NCI-H1694 (cell line): Measurements from ENCODE around the gene LRRN2.
"Not testable (repeated sequence)": the region's sequence is repeated elsewhere in the genome, so short reads cannot be mapped to it uniquely, and the experiment has no call there.

Experiments used
- DNase-seq: peaks from one replicate; lab custom pipeline; 2025; lab: John Stamatoyannopoulos, UW

Gene LRRN2

DNA sequence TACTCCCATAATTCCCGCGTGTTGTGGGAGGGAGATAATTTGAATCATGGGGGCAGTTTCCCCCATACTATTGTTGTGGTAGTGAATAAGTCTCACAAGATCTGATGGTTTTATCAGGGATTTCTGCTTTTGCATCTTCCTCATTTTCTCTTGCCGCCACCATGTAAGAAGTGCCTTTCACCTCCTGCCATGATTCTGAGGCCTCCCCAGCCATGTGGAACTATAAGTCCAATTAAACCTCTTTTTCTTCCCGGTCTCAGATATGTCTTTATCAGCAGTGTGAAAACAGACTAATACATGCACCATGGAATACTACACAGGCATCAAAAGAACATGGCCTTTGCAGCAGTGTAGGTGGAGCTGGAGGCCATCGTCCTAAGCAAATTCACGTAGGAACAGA is 56.1 kb downstream of the LRRN2 start:
- not testable (repeated sequence) for DNase-seq

- no peak for DNase-seq
These were observed 56.7 kb downstream of the LRRN2 start for GRCh38 chr1:204628868-204629267.

- no peak for DNase-seq
These were observed 58.1 kb downstream of the LRRN2 start for GRCh38 chr1:204627436-204627835.

DNA sequence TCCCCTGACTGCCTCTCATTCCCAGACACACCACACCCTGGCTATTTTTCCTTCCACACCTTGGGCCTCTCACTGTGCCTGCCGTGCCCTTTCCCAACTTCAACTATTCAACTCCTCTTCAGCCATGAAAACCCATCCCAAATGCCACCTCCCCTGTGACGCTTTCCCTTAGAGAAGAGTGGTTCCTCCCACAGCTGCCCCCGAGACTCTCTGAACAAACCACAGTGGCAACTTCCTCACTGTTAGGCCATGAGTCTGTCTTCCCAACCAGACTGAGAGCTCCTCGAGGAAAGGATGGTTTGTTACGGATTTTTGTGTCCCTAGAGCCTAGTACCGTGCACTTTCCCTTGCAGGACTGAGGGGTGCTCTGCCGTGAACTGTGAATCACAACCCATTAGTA is 59.2 kb downstream of the LRRN2 start:
- DNase-seq = no peak

DNA sequence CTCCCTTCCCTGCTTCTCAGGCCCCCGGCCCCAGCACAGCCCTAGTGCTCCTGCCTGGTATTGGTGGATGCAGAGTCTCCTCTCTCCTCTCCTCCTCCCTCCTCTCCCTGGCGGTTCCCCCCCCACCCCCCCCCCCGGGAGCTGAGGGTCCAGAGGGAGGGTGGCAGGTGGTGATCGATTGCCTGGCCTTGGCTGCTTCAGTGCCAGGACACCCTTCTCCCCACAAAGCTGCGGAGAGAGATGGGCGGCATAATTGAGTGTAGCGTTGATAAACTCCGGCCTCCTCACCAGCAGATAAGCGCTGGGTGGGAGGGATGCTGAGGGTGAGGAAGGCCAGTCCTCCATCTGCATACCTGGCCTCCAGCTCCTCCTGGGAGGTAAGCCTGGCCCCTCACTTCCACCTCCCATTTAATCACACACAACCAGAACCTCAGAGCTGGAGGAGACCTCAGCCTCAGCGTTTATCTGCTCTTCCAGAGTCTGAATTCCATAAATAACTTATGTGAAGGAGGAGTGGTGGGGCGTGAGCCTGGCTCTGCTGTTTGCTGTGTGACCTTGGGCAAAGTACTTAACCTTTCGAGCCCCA is 60.8 kb downstream of the LRRN2 start:
- DNase-seq = no peak

- peak; percentile 45 for DNase-seq
These were observed 61.6 kb downstream of the LRRN2 start for GRCh38 chr1:204623894-204624361.

- no peak for DNase-seq
These were observed 62.1 kb downstream of the LRRN2 start for GRCh38 chr1:204623365-204623893.

DNA sequence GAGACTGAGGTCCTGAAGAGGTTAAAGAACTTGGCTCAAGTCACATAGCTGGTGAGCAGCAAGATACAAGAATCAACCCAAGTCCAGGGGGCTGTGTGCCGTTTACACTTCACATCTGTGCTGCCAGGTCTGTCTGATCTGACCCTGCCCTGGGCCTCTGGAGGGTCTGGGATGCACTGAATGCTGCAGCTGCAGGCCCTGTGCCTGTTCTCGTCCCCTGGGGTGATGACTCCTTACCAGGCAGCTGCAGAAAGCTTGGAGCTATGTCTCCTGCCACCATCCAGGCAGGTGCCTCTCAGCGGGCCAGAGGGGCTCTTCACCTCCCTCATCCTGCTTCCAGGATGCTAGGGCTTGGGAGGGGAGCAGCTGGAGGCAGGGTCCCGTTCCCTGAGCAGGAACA is 63.5 kb downstream of the LRRN2 start:
- DNase-seq = no peak

DNA sequence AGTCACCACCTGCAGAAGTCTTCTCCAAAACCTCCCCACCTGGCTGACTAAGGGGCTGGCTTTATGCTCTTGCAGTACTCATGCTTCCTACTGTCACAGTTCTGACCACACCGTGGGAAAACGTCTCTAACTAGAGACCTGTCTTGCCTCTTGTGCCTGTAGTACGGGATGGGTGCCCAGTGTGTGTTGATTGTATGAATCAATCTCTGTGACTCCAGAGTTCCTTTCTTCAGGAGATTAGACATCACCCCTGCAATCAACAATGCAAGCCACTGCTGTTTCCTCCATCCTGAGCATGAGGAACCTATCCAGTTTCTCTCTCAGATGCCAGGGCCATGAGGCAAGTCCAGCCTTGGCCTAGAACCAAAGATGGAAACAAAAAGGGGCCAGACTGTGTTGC is 64.1 kb downstream of the LRRN2 start:
- DNase-seq = no peak

DNA sequence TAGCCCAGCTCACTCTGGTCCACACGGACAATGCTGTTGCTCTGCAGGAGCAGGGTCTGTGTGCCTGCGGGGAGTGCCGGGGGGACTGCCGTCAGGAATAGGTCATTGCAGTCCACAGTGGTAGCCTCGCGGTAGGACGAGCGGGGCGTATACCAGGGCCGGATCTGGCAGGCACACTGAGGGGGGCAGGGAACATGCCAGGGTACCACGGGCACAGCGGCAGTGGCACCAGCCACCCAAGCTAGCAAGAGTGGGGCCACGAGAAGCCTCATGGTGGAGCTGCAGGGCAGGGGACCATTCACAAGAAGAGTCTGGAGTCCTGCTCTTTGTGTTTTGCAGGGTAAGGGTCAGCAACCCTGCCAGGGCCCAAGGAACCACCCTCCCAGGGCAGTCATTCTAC is 65.8 kb downstream of the LRRN2 start:
- DNase-seq = no peak

DNA sequence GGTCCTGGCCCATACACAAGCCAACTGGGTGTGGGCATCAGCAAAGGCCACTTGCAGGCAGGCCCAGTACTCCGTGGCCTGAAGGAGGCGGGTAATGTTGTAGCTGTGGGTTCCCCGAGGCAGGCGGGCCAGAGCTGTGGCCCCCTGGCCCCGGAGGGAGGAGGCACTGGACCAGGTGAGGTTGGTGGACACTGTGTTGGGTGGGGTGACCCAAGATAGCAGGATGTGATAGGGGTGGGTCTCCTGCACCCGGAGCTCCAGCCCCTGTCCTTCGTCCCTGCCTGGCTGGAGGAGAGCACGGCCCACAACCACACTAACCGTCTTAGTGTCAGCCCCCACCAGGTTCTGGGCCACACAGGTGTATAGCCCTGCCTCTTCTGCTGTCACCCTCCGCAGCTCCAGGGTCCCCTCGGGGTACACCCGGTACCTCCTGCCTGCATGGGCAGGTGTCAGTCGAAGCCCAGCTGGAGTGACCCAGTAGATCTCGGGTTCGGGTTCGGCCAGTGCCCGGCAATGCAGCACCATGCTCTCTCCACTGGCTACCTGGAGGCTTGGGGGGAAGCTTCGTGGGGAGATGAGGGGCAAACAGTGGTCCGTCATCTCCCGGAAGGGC is 67.3 kb downstream of the LRRN2 start:
- no peak for DNase-seq

DNA sequence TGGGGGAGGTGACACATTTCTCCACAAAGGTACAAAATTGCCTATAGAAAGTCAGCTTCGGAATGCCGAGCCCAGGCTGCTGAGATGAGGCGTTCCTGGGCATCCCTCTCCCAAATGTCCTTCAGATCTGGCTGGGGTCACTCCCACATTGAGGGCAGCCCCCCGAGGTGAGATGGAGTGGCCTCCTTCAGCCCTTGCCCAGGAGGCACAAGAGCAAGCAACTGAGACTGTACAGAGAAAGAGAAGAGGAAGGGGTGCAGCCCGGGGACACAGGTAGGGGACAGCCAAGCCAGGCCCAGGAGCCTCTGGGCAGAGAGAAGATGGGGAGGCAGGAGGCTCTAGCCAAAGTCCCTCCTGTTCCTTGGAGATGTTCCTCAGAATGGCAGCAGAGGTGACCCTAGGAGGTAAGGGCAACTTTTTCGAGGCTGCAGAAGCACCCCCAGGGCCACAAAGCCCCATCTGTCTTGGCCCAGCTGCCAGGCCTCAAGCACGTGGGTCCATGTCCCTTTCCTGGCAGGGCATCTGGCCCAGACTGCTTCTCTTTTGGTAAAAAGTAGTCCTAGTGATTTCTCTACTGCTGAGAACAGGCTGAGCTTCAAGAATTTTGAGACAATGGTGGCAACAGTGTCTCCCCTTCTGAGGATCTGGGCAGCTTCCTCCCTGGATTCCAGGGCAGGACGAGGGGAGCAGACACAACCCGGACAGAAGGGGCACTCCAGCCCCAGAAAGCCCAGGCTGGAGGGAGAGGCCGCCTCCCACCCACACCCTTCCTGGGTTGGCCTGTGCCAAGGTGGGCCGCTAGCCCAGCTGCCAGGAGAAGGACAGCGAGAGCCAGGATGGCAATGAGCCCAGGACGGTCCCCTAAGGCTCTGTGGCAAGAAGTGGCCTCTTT is 68.0 kb downstream of the LRRN2 start:
- DNase-seq = peak; percentile 13

- no peak for DNase-seq
These were observed 68.9 kb downstream of the LRRN2 start for GRCh38 chr1:204616641-204617040.

DNA sequence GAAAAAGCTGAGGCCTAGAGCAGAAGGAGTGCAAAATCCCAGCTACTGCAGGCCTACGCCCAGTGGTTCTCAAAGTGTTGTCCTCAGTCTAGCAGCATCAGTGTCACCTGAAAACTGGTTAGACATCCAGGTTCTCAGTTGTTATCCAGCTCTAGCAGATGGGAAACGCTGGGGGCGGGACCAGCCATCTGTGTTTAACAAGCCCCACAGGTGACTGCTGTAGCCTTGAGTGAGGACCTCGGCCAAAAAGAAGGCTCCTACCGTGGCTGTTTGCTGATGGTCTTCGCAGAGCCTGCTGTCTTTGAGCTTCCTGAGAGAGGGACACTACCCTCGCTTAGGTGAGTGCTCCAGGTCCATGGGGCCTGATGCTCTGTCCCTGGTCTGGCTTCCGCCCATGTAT is 69.7 kb downstream of the LRRN2 start:
- DNase-seq = peak; percentile 44

DNA sequence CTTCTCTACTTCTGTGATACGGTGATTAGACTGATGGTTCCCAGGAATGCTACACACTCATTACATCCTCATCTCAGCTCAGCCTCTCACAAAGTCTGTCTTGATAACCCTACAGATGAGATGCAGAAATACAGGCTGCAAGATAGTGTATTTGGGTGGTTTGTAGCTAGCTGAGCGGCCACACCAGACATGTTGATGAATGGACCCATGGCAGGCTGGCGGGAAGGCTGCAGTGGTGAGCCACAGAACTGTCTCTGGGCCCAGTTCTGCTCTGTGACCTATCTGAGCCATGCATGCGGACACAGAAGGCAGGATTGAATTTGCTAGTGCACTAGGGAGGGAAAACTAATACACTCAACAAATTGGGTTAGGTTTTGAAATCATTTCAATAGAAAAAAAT is 71.9 kb downstream of the LRRN2 start:
- no peak for DNase-seq

DNA sequence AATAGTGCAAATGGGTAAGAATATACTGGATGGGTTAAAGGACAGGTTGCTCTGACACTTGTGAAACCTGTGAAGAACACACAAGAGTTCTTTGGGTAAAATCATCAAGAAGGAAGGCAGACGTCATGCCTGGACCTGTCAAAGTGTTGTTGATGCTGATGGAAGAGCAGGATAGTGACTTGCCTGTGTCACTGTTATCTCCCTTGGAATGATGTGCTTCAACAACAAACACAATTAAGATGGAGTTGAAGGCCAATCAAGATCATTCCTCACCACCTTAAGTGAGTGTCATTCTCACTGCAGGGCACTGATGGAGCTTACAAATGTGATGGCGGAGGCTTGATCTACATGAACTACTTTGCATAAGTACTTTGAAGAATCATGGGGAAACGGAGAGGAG is 73.2 kb downstream of the LRRN2 start:
- no peak for DNase-seq

DNA sequence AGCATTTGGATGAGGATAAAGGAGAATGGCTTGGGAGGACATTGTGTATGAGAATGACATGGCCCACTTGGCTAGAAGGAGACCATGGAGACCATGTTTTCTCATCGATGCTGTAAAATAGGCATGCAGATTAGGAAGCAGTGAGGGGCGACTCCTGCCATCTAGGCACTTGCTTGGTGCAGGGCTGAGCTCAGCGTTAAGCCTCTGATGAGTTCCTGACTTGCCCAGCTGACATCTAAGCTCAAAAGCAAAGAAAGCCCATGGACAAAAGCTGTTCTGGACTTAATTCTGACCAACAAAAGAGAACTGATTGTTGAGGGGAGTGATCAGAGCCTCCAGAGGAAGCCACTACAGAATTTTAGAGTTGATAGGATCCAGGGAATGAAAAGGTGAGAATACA is 74.5 kb downstream of the LRRN2 start:
- no peak for DNase-seq

- DNase-seq = no peak
These were observed 77.6 kb downstream of the LRRN2 start for GRCh38 chr1:204607910-204608309.

DNA sequence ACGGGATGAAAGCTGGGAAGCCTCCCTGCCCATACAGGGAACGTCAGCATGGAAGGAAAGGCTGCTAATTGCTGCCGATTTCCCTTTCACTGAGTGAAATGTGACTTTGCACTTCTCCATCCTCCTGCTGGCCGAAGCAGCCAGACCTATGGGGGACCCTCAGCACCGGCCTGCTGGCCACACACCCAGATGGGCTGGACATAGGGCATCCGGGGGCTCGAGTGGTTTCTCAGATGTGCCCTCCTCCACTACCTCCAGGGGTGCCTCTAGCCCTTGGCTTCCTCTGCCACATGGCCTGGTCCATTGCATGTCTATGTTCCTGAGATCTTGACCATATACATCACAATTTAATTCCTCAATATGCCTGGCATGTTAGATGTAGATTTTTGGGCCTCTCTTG is 79.7 kb downstream of the LRRN2 start:
- DNase-seq = no peak

DNA sequence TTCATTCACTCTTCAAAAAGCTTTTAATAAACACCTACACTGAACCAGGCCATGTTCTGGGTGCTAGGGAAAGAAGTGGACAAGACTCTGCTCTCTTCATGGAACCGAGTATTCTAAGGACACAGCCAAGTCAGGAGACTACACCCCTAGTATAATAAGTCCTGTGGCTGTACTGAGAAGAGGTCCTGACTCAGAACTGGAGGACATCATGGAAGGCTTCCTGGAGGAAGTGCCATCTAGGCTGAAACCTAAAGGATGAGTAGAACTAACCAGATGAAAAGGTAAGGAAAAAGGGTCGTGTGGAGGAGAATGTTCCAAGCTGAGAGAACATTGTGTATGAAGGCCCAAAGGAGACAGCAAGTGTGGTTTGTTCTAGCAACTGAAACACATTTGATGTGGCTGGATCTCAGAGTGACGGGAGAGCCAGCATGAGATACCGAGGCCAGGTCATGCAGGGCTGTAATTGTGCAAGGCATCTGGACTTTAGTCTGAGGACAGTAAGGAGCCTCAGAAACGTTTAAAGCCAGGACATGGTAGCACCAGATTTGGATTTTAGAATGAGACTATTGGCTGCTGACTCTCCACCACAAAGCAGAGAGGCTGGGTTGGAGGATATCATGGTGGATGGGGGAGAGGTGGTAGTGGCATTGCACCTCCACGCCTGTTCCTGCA is 82.5 kb downstream of the LRRN2 start:
- no peak for DNase-seq

DNA sequence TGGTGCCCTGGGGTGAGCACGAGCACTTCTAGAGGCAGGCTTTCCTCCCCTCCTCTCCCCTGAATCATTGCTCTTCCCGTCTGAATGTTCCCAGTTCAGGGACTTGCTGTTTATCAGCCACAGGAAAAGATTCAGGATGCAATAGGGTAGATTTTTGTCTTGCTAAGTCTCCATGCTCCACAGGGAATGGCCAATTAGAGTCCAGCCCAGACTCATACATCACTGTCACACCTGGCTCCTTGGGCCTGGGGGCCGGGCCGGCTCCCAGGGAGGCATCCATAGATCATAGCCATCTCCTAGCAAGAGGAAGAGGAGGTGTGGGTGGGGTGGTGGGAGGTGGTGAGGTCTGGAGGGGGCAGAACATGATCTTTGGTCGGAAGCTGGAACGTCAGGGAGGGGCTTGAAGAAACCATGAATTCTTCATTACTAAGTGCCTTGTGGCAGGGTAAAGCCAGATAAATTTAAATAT is 83.4 kb downstream of the LRRN2 start:
- no peak for DNase-seq

GRCh38 chr1:204600968-204601367 is 84.6 kb downstream of the LRRN2 start:
- no peak for DNase-seq
